ENCODE measurements around the gene CTAGE1. TPM values are rescaled to one million over a fixed set of nuclear protein-coding genes. Genes with fewer than 3 reads are reported as not detected.
A peak's percentile ranks its signal among the peaks of the same experiment; 100 is the strongest.

CTAGE1 gene
- polyA plus RNA-seq, 1 of the 3 experiments (the other 2 are of a cell fraction): 0.07 TPM

- Histone ChIP-seq H3F3A (replicated peaks; ENCODE audit: insufficient read depth) (peaks cover 4% of the 10 kb centered on the region), H3K9me2 (no peaks in the 10 kb centered on the region), H3K4me3 (ENCODE audit: low read depth in 2 of 2, low read length in 1 of 2) (no peak overlapping the region), H4K20me1 (ENCODE audit: insufficient read depth) (no peaks in the 10 kb centered on the region), H3K4me1 (ENCODE audit: control insufficient read depth in 1 of 2, insufficient read depth in 2 of 2, low read depth in 1 of 2, low read length in 1 of 2) (no peaks in the 10 kb centered on the region), H3K4me2 (peak overlapping the region; percentile 22; the same call in 1 of the 2 replicates), H3K9ac (peak overlapping the region; percentile 8; the same call in 1 of the 2 replicates), H3K9me3 (no peaks in the 10 kb centered on the region), H3K27me3 (ENCODE audit: insufficient read depth) (no peaks in the 10 kb centered on the region), H3K36me3 (replicated peaks in 1 of 2; ENCODE audit: control insufficient read depth in 1 of 2, insufficient read depth in 2 of 2, low read length in 1 of 2) (no peaks in the 10 kb centered on the region), H2AFZ (ENCODE audit: low read depth) (peak overlapping the region; percentile 86), H3K79me2 (ENCODE audit: insufficient read depth) (no peaks in the 10 kb centered on the region), H3K27ac (ENCODE audit: low read depth in 2 of 2, low read length in 1 of 2) (peak overlapping the region in 1 of 2 experiments; percentile 75; a peak in 2 of 4 replicates)
- TF ChIP-seq SMC3 (IDR thresholded peaks at IDR 0.05; ENCODE audit: low read depth, low read length) (no peak), TCF12 (IDR thresholded peaks at IDR 0.05) (peak; percentile 41), PBX3 (IDR thresholded peaks at IDR 0.05) (peak; percentile 56), CTCF (IDR thresholded peaks at IDR 0.05) (no peak)
- DNase-seq: no peak
- POLR2A ChIA-PET: no interaction called here
- CTCF ChIA-PET: no interaction called here
- 5% methylated on average over 5 of the region's 5 CpGs for whole genome bisulfite sequencing (ENCODE audit: low lambda C conversion rate)
Observed at GRCh38 chr18:22434973-22435608, 17.4 kb upstream of the CTAGE1 start.

- no peak overlapping the region for H3K9ac ChIP-seq
- no peaks in the 10 kb centered on the region for H3K36me3 ChIP-seq (replicated peaks in 1 of 2; ENCODE audit: control insufficient read depth in 1 of 2, insufficient read depth in 2 of 2, low read length in 1 of 2)
- H3K79me2 ChIP-seq (ENCODE audit: insufficient read depth): no peaks in the 10 kb centered on the region
- H2AFZ ChIP-seq (ENCODE audit: low read depth): peak overlapping the region; percentile 86; the same call in 1 of the 2 replicates
- TF ChIP-seq TCF12 (IDR thresholded peaks at IDR 0.05): peak; percentile 6; the same call in 1 of the 2 replicates
- TF ChIP-seq SIN3A (IDR thresholded peaks at IDR 0.05; ENCODE audit: borderline replicate concordance, low read depth, low read length): no peak
- no peak for TF ChIP-seq RFX5 (IDR thresholded peaks at IDR 0.05; ENCODE audit: low read length)
- TF ChIP-seq NFIC (IDR thresholded peaks at IDR 0.05; ENCODE audit: borderline replicate concordance): no peak
- peaks cover 4% of the 10 kb centered on the region for H3F3A ChIP-seq (replicated peaks; ENCODE audit: insufficient read depth)
- no peak for DNase-seq
- WGBS (ENCODE audit: low lambda C conversion rate): 22% methylated on average over 7 of the region's 7 CpGs
- H3K4me3 ChIP-seq (ENCODE audit: low read depth in 2 of 2, low read length in 1 of 2): no peak overlapping the region
- H4K20me1 ChIP-seq (ENCODE audit: insufficient read depth): no peaks in the 10 kb centered on the region
- H3K27ac ChIP-seq (ENCODE audit: low read depth in 2 of 2, low read length in 1 of 2): peak overlapping the region in 1 of 2 experiments; percentile 75; a peak in 2 of 4 replicates
- no peaks in the 10 kb centered on the region for H3K4me1 ChIP-seq (ENCODE audit: control insufficient read depth in 1 of 2, insufficient read depth in 2 of 2, low read depth in 1 of 2, low read length in 1 of 2)
- no peaks in the 10 kb centered on the region for H3K9me3 ChIP-seq
- no peaks in the 10 kb centered on the region for H3K9me2 ChIP-seq
- ChIA-PET POLR2A (no interaction called here), CTCF (no interaction called here)
- H3K27me3 ChIP-seq (ENCODE audit: insufficient read depth): no peaks in the 10 kb centered on the region
- no peak overlapping the region; the same call in 1 of the 2 replicates for H3K4me2 ChIP-seq
Observed at GRCh38 chr18:22433956-22434355, 16.2 kb upstream of the CTAGE1 start.
